Activated gamma-delta T cell treated with anti-CD3 and anti-CD28 coated beads, Interleukin-2, amount 50 U/mL, for 16 hours (primary cell): ENCODE results near the gene HSDL1.

ENCODE experiments used
- DNase-seq: peaks from one replicate; pipeline ENCODE4 v3.0.0-alpha.2; 2020; ENCODE audit warnings: low read depth

Gene HSDL1

GRCh38 chr16:84082110-84082509 is 62.9 kb downstream of the HSDL1 start:
- DNase-seq = no peak

- no peak for DNase-seq
Observed at GRCh38 chr16:84081446-84081989, 63.5 kb downstream of the HSDL1 start.

DNA sequence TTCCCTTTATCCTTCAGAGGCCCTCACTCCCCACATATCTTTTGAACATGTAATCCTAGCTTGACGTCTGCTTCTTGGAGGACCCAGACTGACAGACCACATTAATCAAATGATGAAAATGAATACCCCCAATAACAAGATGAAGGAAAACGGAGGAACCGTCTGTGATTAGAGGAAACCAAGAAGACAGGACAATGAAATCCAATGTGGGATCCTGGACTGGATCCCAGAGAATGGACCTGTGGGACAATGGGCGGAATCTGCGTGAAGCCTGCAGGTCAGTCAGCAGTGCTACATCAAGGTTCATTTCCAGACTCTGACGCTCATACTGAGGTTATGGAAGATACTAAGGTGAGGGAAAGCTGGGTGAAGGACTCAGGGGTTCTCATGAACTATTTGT is 64.2 kb downstream of the HSDL1 start:
- no peak for DNase-seq

GRCh38 chr16:84080378-84080777 is 64.6 kb downstream of the HSDL1 start:
- no peak for DNase-seq

DNA sequence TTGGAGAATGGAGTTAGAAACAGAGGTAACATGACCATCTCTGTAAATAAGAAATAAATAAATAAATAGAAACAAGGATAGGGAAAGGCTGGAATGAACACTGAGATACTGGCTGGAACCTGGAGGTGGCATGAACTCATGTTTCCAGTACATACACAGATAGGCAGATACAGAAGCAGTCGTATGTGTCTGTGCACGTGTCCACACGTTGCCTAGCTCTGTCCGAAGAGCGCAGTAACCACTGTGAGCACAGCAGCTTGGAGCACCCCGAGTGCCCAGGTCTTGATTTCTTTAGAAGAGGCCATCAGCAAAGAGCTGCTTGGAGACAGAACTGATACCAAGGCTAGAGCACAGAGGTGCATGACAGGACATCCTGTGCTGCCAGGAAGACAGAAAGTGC is 65.3 kb downstream of the HSDL1 start:
- no peak for DNase-seq

GRCh38 chr16:84075376-84075775 is 69.6 kb downstream of the HSDL1 start:
- DNase-seq = no peak

- no peak for DNase-seq
Observed at GRCh38 chr16:84074721-84075120, 70.3 kb downstream of the HSDL1 start.
